GM21360 (cell line): Measurements from ENCODE around the gene PDE6D.
"Not testable (repeated sequence)": the region's sequence is repeated elsewhere in the genome, so short reads cannot be mapped to it uniquely, and the experiment has no call there.

Experiments
- ATAC-seq: cut with Tn5 transposase; IDR thresholded peaks from one replicate; pipeline ENCODE4 v1.9.1; 2021; ENCODE audit warnings: mild to moderate bottlenecking, moderate library complexity; ENCODE audit not compliant: unreplicated experiment

PDE6D gene

DNA sequence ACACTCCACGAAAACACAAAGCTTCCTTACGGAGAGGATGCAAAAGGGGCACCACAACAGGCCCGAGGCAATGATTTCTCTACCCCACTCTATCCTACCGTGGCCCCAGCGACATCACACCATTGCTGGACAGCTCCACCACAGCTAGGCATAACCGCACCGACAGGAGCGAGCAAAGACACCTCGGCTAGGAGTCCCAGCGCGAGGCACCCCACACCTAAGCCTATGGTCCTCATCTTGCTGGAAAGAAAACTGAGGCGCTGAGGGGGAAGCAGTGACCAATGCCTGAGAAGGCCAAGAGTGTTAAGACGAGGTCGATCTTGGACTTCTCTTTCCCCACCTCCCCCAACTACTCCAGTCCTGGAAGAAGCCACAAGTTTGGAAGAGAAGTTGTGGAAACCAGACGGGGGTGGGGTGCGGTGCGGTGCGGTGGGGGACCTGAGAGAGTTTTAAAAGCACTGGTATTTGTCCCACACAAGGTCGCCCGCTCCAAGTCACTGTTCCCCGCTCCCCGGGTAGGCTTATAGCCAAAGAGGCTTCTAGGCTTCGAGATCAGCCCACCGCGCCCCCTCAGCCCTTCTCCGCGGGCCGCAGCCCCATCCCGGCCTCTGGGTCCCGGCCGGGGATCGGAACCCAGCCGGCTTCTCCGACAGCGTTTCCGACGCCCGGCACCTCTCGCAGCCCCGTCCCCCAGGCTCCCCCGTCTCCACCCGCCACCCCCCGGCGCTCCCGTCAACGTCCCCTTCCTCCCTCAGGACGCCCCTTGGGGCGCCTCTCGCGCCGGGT is 766 bp downstream of the PDE6D start:
- peak; percentile 14 for ATAC-seq

GRCh38 chr2:231769170-231770136 is 11.6 kb downstream of the PDE6D start:
- no peak for ATAC-seq

- no peak for ATAC-seq
Observed at GRCh38 chr2:231765496-231765929, 15.6 kb downstream of the PDE6D start.

DNA sequence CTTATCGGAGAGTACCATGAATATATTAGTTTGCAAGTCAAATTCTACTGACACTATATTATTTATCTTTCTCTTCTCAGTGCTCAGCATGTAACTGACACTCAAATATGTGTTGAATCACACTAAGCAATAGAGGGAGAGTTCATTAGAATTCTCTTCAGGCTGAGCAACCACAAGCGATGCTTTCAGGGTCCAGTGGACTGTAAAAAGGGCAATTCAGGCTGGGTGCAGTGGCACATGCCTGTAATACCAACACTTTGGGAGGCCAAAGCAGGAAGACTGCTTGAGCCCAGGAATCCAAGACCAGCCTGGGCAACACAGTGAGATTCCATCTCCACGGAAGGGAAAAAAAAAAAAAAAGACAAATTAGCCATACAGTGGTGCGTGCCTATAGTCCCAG is 16.3 kb downstream of the PDE6D start:
- ATAC-seq = no peak

GRCh38 chr2:231764124-231764523 is 17.0 kb downstream of the PDE6D start:
- ATAC-seq = no peak

DNA sequence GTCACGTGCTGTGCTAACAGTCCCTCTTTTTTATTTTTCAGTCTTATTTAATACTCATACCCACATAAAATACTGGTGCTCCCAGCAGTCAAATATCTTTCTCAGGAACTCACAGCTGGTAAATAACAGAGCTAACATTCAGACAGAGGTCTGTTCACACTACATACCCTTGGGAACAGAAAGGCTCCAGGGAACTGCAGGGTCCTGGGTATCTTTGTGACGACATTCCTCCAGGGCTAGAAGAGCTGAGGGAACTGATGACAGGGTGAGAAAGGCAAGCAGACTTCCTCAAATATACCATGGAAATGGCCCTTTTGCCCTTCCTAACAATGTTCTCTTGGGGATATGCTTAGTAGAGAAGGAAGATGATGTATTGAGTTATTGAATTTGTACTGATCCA is 19.3 kb downstream of the PDE6D start:
- ATAC-seq = no peak

DNA sequence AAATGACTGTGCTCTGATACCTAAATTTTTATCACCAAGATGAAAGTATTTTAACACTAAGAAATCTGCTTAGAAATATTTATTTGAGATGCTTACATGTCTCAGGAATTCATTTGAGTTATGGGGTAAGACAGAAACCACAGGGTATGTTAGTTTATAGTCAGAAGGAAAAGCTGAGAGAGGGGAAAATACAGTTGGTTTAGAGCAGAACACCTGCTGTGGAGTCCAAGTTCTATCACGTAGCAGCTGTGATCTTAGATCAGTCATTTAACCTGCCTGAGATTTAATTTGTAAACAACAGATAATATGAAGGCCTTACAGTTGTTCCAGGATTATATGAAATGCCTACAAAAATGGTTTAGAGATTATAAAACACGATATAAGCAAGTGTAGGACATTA is 29.0 kb downstream of the PDE6D start:
- ATAC-seq = no peak

DNA sequence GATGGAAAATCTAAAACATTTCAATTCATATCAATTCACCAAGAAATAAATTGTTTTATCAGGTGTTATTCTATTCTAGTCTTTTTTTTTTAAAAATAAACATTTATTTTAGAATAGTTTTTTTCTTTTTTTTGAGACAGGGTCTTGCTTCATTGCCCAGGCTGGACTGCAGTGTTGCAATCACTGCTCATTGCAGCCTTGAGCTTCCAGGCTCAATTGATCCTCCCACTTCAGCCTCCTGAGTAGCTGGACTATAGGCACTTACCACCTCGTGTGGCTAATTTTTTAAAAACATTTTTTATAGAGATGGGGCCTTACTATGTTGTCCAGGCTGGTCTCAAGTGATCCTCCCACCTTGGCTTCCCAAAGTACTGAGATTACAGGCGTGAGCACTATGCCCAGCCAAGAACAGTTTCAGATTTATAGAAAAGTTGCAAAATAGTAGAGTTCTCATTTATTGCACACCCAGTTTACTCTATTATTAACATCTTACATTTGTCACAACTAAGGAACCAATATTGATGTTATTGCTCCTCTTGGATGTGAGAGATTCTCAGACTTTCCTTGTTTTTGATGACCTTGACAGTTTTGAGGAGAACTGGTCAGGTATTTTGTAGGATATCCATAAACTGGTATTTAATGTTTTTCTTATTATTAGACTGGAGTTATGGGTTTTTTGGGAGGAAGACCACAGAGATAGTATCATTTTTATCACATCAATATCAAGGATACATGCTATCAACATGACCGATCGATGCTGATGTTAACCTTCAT is 29.9 kb downstream of the PDE6D start:
- no peak for ATAC-seq

- ATAC-seq = not testable (repeated sequence)
Observed at GRCh38 chr2:231749016-231749415, 32.1 kb downstream of the PDE6D start.

GRCh38 chr2:231748153-231748896 is 32.8 kb downstream of the PDE6D start:
- not testable (repeated sequence) for ATAC-seq

DNA sequence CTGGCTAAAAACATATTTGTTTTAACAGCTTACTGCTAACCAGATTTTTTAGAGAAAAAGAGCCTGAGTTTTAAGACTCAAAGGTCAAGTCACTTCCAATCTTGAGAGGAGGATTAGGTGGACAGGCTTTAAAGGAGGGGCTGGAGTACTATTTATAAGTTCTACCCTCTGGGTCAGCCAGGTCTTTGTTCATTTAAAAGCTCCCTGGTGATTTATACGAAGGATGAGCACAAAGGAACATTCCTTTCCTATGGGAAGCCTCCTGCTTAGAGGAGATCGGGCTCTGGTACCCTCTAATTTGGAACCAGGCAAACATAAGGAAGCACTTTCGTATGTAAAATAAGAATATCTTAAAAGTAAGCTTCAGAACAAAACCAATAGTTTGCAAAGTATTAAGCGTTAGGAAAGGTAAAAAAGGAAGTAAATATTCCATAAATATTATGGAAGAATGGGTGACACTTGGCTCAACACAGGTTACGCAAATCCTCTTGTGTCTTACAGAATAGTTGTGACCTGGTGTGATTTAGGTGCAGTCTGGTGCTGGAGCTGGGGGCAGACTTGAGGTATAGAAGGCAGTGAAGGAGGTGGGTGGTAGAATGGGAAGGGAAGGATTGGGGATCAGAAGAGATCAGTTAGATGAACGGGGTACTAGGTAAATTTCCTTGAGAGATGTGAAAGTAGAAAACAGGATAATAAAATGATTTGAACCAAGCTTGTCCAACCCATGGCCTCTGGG is 35.6 kb downstream of the PDE6D start:
- no peak for ATAC-seq

- ATAC-seq = no peak
Observed at GRCh38 chr2:231743376-231744116, 37.5 kb downstream of the PDE6D start.

- no peak for ATAC-seq
Observed at GRCh38 chr2:231737761-231738160, 43.3 kb downstream of the PDE6D start.

DNA sequence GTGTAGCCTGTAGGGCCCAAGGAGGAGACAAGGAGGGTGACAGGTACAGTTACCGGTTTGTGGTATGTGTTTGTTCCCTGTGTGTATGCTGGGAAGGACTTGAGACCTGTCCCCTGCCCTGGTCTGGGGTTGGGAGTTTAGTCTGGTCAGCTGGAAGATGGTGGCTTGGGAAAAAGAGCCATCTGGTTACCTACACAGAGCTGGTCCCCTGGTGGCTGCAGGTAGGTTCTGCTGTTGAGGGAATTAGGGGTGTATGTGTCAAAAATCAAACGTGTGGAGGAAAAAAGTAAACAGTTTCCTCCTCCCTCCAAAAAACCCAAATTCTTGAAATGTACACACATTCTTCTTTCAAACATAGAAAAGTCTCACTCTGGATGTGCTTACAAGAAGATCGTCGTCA is 48.5 kb downstream of the PDE6D start:
- ATAC-seq = no peak

- ATAC-seq = no peak
Observed at GRCh38 chr2:231727621-231728020, 53.5 kb downstream of the PDE6D start.

DNA sequence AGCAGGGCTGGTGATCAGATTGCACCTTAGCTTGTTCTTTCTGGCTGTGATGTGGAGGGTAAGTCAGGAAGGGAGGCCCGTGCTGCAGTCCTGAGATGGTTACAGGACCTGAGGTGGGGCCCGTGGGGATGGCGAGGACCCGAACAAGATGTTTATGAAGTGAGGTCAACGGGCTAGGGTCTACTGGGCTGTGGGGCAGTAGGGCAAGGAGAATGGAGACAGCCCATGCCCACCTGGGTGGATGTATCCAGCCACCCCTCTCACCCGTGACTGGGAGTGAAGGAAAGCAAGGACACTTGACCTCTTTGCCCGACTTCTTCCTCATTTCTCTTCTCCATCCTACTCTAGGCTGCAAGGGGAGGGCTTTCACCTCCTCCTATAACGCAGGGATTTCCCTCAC is 54.8 kb downstream of the PDE6D start:
- no peak for ATAC-seq

DNA sequence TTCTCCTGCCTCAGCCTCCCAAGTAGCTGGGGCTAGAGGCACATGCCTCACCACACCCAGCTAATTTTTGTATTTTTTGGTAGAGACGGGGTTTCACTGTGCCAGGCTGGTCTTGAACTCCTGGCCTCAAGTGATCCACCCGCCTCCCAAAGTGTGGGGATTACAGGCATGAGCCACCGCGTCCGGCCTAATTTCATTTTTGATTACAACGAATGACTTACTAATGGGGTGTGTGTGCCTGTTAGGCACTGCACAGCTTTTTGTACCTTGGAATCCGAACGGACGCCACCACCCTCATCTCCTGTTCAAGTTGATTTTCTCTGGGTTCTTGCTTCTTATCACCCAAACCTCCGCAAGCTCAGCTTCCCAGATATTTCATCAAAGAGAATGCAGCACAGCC is 55.6 kb downstream of the PDE6D start:
- no peak for ATAC-seq

GRCh38 chr2:231722721-231723307 is 58.3 kb downstream of the PDE6D start:
- no peak for ATAC-seq
